H1 (cell line): ENCODE data around the gene PRSS38. TPM values are rescaled to one million over a fixed set of nuclear protein-coding genes. Genes with fewer than 3 reads are reported as not detected.

Experiments
- CTCF ChIA-PET: fragments of 300-600 bp; sonication (Branson Sonifier 250); formaldehyde crosslinking; loops from one replicate; lab custom pipeline; 2021; ENCODE audit not compliant: partially characterized antibody; lab: Charles Lee
- POLR2A ChIA-PET: fragments of 300-600 bp; sonication (Branson Sonifier 250); formaldehyde crosslinking; loops from one replicate; lab custom pipeline; 2021; ENCODE audit warnings: inconsistent platforms; ENCODE audit not compliant: partially characterized antibody; lab: Charles Lee
- DNase-seq, 2 experiments: peaks; one replicate each; pipeline versions ENCODE4 v3.0.0 to v3.0.0-alpha.2; 2010 to 2022; ENCODE audit warnings: low spot score in 2 of 2, low read depth in 1 of 2, mixed read lengths in 1 of 2
- FAIRE-seq: peaks from 2 replicates; lab custom pipeline; 2011; peaks lifted over from hg19 to GRCh38; lab: Jason Lieb, UNC
- H2AFZ ChIP-seq: 2 replicates; pipeline ENCODE4 v1.8.1; 2012; ENCODE audit warnings: low read length, inconsistent platforms
- H2AK5ac ChIP-seq: 2 replicates; pipeline ENCODE4 v1.6.1; 2013; ENCODE audit warnings: low read depth, low read length
- H2BK120ac ChIP-seq: replicated peaks from 2 replicates; pipeline ENCODE3; 2013; ENCODE audit warnings: low read depth, low read length, inconsistent platforms
- H2BK12ac ChIP-seq: 2 replicates; pipeline ENCODE4 v1.6.1; 2013; ENCODE audit warnings: low read depth, low read length
- H2BK15ac ChIP-seq: 2 replicates; pipeline ENCODE4 v1.6.1; 2013; ENCODE audit warnings: low read length
- H2BK20ac ChIP-seq: 2 replicates; pipeline ENCODE4 v1.6.1; 2013; ENCODE audit warnings: low read length
- H2BK5ac ChIP-seq: 2 replicates; pipeline ENCODE4 v1.6.1; 2013; ENCODE audit warnings: low read depth, low read length
- H3K14ac ChIP-seq: 2 replicates; pipeline ENCODE4 v1.6.1; 2013; ENCODE audit warnings: inconsistent platforms; ENCODE audit not compliant: insufficient read length
- H3K18ac ChIP-seq: 2 replicates; pipeline ENCODE4 v1.6.1; 2013; ENCODE audit warnings: low read length; ENCODE audit errors: extremely low read depth
- H3K23ac ChIP-seq: 2 replicates; pipeline ENCODE4 v1.6.1; 2013; ENCODE audit warnings: inconsistent platforms; ENCODE audit not compliant: insufficient read length
- H3K23me2 ChIP-seq: 2 replicates; pipeline ENCODE4 v1.6.1; 2013; ENCODE audit warnings: low read depth, low read length
- H3K27ac ChIP-seq: 2 replicates; pipeline ENCODE4 v1.6.1; 2011; ENCODE audit warnings: low read depth, low read length, inconsistent platforms
- H3K27me3 ChIP-seq, 4 experiments: replicated peaks in 1 of 4; 1 replicate in 1 of 4; 2 replicates in 3 of 4; pipeline versions ENCODE4 v1.6.1 to v1.8.1; 2011 to 2013; ENCODE audit warnings: low read length in 3 of 4, mild to moderate bottlenecking in 3 of 4, inconsistent platforms in 2 of 4, mixed read lengths in 2 of 4, moderate library complexity in 1 of 4; ENCODE audit not compliant: control insufficient read depth in 3 of 4, insufficient read depth in 3 of 4; ENCODE audit errors: extremely low read depth in 1 of 4
- H3K36me3 ChIP-seq, 4 experiments: 2 replicates each; pipeline versions ENCODE4 v1.6.1 to v1.8.1; 2011 to 2013; ENCODE audit warnings: mild to moderate bottlenecking in 4 of 4, low read length in 3 of 4, moderate library complexity in 2 of 4, control low read depth in 1 of 4, inconsistent platforms in 1 of 4; ENCODE audit not compliant: insufficient read depth in 4 of 4, control insufficient read depth in 2 of 4
- H3K4ac ChIP-seq: replicated peaks from 2 replicates; pipeline ENCODE3; 2013; ENCODE audit warnings: low read length, low read depth, mixed read lengths, inconsistent platforms; ENCODE audit not compliant: insufficient read length
- H3K4me1 ChIP-seq, 4 experiments: replicated peaks in 1 of 4; 1 replicate in 1 of 4; 2 replicates in 3 of 4; pipeline versions ENCODE4 v1.6.1 to v1.8.1; 2011 to 2013; ENCODE audit warnings: low read length in 3 of 4, inconsistent platforms in 2 of 4, mixed read lengths in 1 of 4; ENCODE audit not compliant: insufficient read depth in 4 of 4, control insufficient read depth in 3 of 4
- H3K4me2 ChIP-seq, 2 experiments: 2 replicates each; pipeline versions ENCODE4 v1.6.1 to v1.8.1; 2011 to 2013; ENCODE audit warnings: low read depth in 2 of 2, low read length in 2 of 2, control low read depth in 1 of 2, inconsistent platforms in 1 of 2, mild to moderate bottlenecking in 1 of 2; ENCODE audit not compliant: insufficient read depth in 1 of 2
- H3K4me3 ChIP-seq, 4 experiments: fragments of 200-600, 300-600 bp in 1 of 4; sonication (generic), shearing (Covaris generic), sonication (Bioruptor Twin) in 1 of 4; 2 replicates each; pipeline versions ENCODE4 v1.5.1 to v1.8.1; 2011 to 2016; ENCODE audit warnings: low read length in 4 of 4, low read depth in 3 of 4, control low read depth in 2 of 4, inconsistent platforms in 2 of 4, mild to moderate bottlenecking in 2 of 4, mixed read lengths in 1 of 4, moderate library complexity in 1 of 4; ENCODE audit not compliant: insufficient read depth in 2 of 4; ENCODE audit errors: extremely low read depth in 1 of 4
- H3K56ac ChIP-seq: replicated peaks from 2 replicates; pipeline ENCODE3; 2013; ENCODE audit warnings: low read depth, mild to moderate bottlenecking, mixed read lengths, low read length, inconsistent platforms; ENCODE audit not compliant: insufficient read length
- H3K79me1 ChIP-seq: 2 replicates; pipeline ENCODE4 v1.6.1; 2013; ENCODE audit warnings: low read depth, low read length, control low read depth
- H3K79me2 ChIP-seq, 2 experiments: 2 replicates each; pipeline versions ENCODE4 v1.6.1 to v1.8.1; 2012 to 2013; ENCODE audit warnings: low read length in 2 of 2, mild to moderate bottlenecking in 2 of 2, inconsistent platforms in 1 of 2; ENCODE audit not compliant: insufficient read depth in 2 of 2, control insufficient read depth in 1 of 2
- H3K9ac ChIP-seq, 4 experiments: replicated peaks in 1 of 4; 1 replicate in 1 of 4; 2 replicates in 3 of 4; pipeline versions ENCODE4 v1.6.1 to v1.8.1; 2011 to 2013; ENCODE audit warnings: low read depth in 3 of 4, low read length in 3 of 4, control low read depth in 2 of 4, mild to moderate bottlenecking in 2 of 4, moderate library complexity in 2 of 4, inconsistent platforms in 1 of 4; ENCODE audit errors: extremely low read depth in 1 of 4
- H3K9me3 ChIP-seq, 2 experiments: 2 replicates each; pipeline versions ENCODE4 v1.6.1 to v1.8.1; 2012 to 2013; ENCODE audit warnings: mild to moderate bottlenecking in 2 of 2, moderate library complexity in 2 of 2, control low read depth in 1 of 2, inconsistent platforms in 1 of 2, low read depth in 1 of 2, low read length in 1 of 2, mixed read lengths in 1 of 2; ENCODE audit not compliant: insufficient read depth in 2 of 2
- H4K20me1 ChIP-seq, 2 experiments: replicated peaks in 1 of 2; 2 replicates each; pipeline versions ENCODE3 to v1.8.1; 2011 to 2013; ENCODE audit warnings: inconsistent platforms in 2 of 2, low read length in 2 of 2, mild to moderate bottlenecking in 1 of 2; ENCODE audit not compliant: insufficient read depth in 2 of 2, control insufficient read depth in 1 of 2
- H4K5ac ChIP-seq: 2 replicates; pipeline ENCODE4 v1.6.1; 2013; ENCODE audit warnings: low read length, low read depth, mixed read lengths, inconsistent platforms; ENCODE audit not compliant: insufficient read length
- H4K8ac ChIP-seq: 2 replicates; pipeline ENCODE4 v1.8.0; 2013; ENCODE audit warnings: mild to moderate bottlenecking, moderate library complexity, low read length, inconsistent platforms; ENCODE audit not compliant: insufficient read depth; ENCODE audit errors: extremely low read depth
- H4K91ac ChIP-seq: replicated peaks from 2 replicates; pipeline ENCODE3; 2013; ENCODE audit warnings: low read length, mixed read lengths, inconsistent platforms; ENCODE audit not compliant: insufficient read length
- CREB1 ChIP-seq: IDR thresholded peaks from 2 replicates; pipeline ENCODE4 v1.6.1; 2012; ENCODE audit warnings: inconsistent platforms
- FOSL1 ChIP-seq: IDR thresholded peaks from 2 replicates; pipeline ENCODE4 v1.6.1; 2011; ENCODE audit warnings: mild to moderate bottlenecking, low read depth, low read length, moderate library complexity; ENCODE audit not compliant: insufficient read depth
- HDAC6 ChIP-seq: IDR thresholded peaks from one replicate; pipeline ENCODE4 v1.7.1; 2012; ENCODE audit warnings: low read depth, mild to moderate bottlenecking, inconsistent platforms, low read length, moderate library complexity
- POLR2A ChIP-seq, 2 experiments: IDR thresholded peaks; 1 replicate in 1 of 2; 2 replicates in 1 of 2; pipeline ENCODE4 v1.6.1; 2011; ENCODE audit warnings: low read depth in 2 of 2, low read length in 2 of 2, mild to moderate bottlenecking in 2 of 2; ENCODE audit errors: control extremely low read depth in 1 of 2
- RNF2 ChIP-seq: fragments of 200-900, 300-1000 bp; sonication (generic); IDR thresholded peaks from 2 replicates; pipeline ENCODE4 v1.7.1; 2016; ENCODE audit warnings: borderline replicate concordance, low read depth, mild to moderate bottlenecking, antibody characterized with exemption, low read length; ENCODE audit not compliant: poor library complexity, severe bottlenecking; ENCODE audit errors: missing control alignments
- SIX5 ChIP-seq: IDR thresholded peaks from 2 replicates; pipeline ENCODE4 v1.6.1; 2011; ENCODE audit warnings: mild to moderate bottlenecking, low read depth, low read length
- WGBS, 2 experiments: shearing (Covaris generic) in 1 of 2; methylation state at CpG; one replicate each; pipeline versions ENCODE4 v1.1.6 to v1.1.7; 2013 to 2015; ENCODE audit warnings: low lambda C conversion rate in 2 of 2, mixed read lengths in 2 of 2, inconsistent platforms in 1 of 2, low coverage in 1 of 2, missing lambda C conversion rate in 1 of 2; ENCODE audit not compliant: insufficient replicate concordance in 2 of 2, insufficient coverage in 1 of 2, insufficient read length in 1 of 2; ENCODE audit errors: extremely low coverage in 1 of 2, missing lambda C conversion rate in 1 of 2; 5-methylcytosine and 5-hydroxymethylcytosine counted together
- polyA plus RNA-seq, 7 experiments: library from polyadenylated mRNA; depleted of rRNA in 3 of 7; stranded (reverse) in 5 of 7; unstranded in 2 of 7; fragments of >200 nt in 5 of 7; fragments of 200-250 nt in 2 of 7; gene quantifications; 1 replicate in 5 of 7; 2 replicates in 1 of 7; 4 replicates in 1 of 7; pipeline versions ENCODE4 v1.2.1 to v1.2.3, GENCODE V29; 2011 to 2013; ENCODE audit warnings: missing spikeins in 2 of 7, mixed read lengths in 2 of 7
- total RNA-seq: library from RNA; stranded (reverse); fragmentation: NEBNext Ultra II Directional; extraction: Animal tissue kit (Norgen Biotek cat#: 25700); gene quantifications from 2 replicates; pipeline ENCODE4 v1.2.1, GENCODE V29; 2021

The PRSS38 gene
- total and polyA plus RNA-seq, 2 of the 8 experiments (the other 6 are each of a cell fraction or from before 2014, with no cell fraction given), result not detected

DNA sequence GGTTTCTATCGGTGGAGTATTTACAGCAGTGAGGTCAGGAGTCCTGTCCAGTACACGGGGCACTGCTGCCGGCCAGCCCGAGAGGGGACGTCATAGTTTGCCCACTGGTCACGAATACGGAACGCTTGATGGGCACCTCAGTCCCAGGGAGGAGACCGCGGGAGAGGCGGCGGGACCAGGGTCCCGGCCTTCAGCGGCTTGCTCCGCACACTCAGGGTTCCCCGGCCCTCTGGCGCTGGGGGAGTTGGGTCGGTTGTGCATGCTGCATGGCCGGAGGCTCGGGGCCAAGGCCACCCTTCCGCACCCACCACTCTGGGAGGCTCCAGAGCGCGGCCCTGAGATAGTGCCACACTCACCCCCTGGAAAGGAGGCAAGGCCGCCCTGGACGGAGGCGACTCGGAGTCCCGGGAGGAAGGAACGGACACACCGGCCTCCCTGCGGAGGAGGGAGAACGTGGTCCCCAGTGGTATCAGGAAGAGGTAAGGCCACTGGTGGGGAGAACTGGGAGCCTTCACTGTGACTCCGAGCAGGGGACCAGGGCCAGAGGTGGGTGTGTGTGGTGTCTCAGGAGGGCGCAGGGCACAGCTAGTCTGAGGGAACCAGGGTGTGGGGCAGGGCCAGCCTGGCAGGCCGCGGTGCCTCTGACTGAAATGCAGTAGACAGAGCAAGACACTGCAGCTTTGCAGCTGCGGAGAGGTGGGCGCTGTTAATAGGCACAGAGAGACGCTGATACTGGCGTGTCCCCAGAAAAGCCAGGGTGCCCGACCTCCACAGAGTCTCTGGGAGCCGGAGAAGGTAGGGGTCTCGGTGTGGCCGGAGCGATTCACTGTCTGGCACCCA is 28.6 kb upstream of the PRSS38 start:
- H3K79me1 ChIP-seq, result no peaks in the 10 kb centered on the region
- H2BK12ac ChIP-seq, result 0 out of 2 replicates have a peak overlapping the region, but pooled peaks have one; percentile 39
- CTCF ChIA-PET, result interaction anchor here (1.1 kb wide), 1 partner anchor 57 kb away, joined by 4 read pairs; no protein-coding TSS in a partner anchor
- 70% methylated on average over 42 of the region's 45 CpGs; no CpG with 5 or more reads in 1 of the 2 experiments for WGBS, 2 experiments
- DNase-seq, result peak in 1 of 2 experiments; percentile 47
- H3K9ac ChIP-seq, result no peak overlapping the region
- H3K14ac ChIP-seq, result no peak overlapping the region
- no peaks in the 10 kb centered on the region for H3K9me3 ChIP-seq
- no peak overlapping the region for H3K27ac ChIP-seq
- peaks cover 0 to 7% of the 10 kb centered on the region in 2 experiments for H4K20me1 ChIP-seq
- no peak overlapping the region for H2BK20ac ChIP-seq
- H2AK5ac ChIP-seq, result no peak overlapping the region
- H4K91ac ChIP-seq, result no peak overlapping the region
- H3K36me3 ChIP-seq, result no peaks in the 10 kb centered on the region
- H3K23me2 ChIP-seq, result peaks cover 13% of the 10 kb centered on the region
- H3K23ac ChIP-seq, result no peak overlapping the region
- no peak for FAIRE-seq
- H3K56ac ChIP-seq, result no peak overlapping the region
- no peak overlapping the region; the same call in 1 of the 2 replicates for H3K18ac ChIP-seq
- no peak overlapping the region for H2BK5ac ChIP-seq
- peaks cover 4 to 37% (median 27%) of the 10 kb centered on the region in 4 experiments; a peak in 6 of 7 replicates for H3K27me3 ChIP-seq
- peak overlapping the region; percentile 71 for H4K8ac ChIP-seq
- peak overlapping the region; percentile 83 to 91 for H3K4me2 ChIP-seq
- H3K4me3 ChIP-seq, result peak overlapping the region; percentile 52 to 69 (median 58); a peak in 7 of 8 replicates
- 0 out of 2 replicates have a peak overlapping the region, but pooled peaks have one; percentile 29 for H2BK15ac ChIP-seq
- H4K5ac ChIP-seq, result no peak overlapping the region
- H2AFZ ChIP-seq, result no peak overlapping the region
- peaks cover 0 to 15% (median 9%) of the 10 kb centered on the region in 4 experiments; a peak in 5 of 7 replicates for H3K4me1 ChIP-seq
- H3K79me2 ChIP-seq, result no peaks in the 10 kb centered on the region
- TF ChIP-seq CREB1 (no peak), FOSL1 (no peak), POLR2A (IDR thresholded peaks at IDR 0.05; ENCODE audit: control extremely low read depth in 1 of 2, low read depth in 2 of 2, low read length in 2 of 2) (no peak), SIX5 (no peak), HDAC6 (no peak), RNF2 (no peak)
- H3K4ac ChIP-seq, result no peak overlapping the region
- H2BK120ac ChIP-seq, result no peak overlapping the region
- POLR2A ChIA-PET, result interaction anchor here (1.0 kb wide), 1 partner anchor 8 kb away, joined by 4 read pairs; no protein-coding TSS in a partner anchor
